SK-N-MC (cell line): ENCODE data around the gene NDFIP1.

Source experiments
- DNase-seq: peaks from one replicate; pipeline ENCODE4 v3.0.0-alpha.2; 2011; ENCODE audit warnings: low read depth, low spot score
- H3K27ac ChIP-seq: fragments of 200-600 bp; sonication (generic); 2 replicates; pipeline ENCODE4 v1.5.1; 2016; ENCODE audit warnings: mixed run types
- H3K36me3 ChIP-seq: fragments of 200-600 bp; sonication (generic); 2 replicates; pipeline ENCODE4 v1.6.1; 2017; ENCODE audit warnings: antibody characterized with exemption, low read length, mixed read lengths; ENCODE audit not compliant: insufficient read depth
- H3K4me3 ChIP-seq: fragments of 200-600 bp; sonication (generic); 2 replicates; pipeline ENCODE4 v1.5.1; 2016
- H3K9ac ChIP-seq: fragments of 200-600 bp; sonication (generic); 2 replicates; pipeline ENCODE4 v1.8.0; 2017; ENCODE audit warnings: mixed run types, mixed read lengths; ENCODE audit not compliant: insufficient read length
- H3K9me3 ChIP-seq: fragments of 200-600 bp; sonication (generic); 2 replicates; pipeline ENCODE4 v1.6.1; 2017; ENCODE audit warnings: low read depth, mild to moderate bottlenecking, antibody characterized with exemption, low read length, moderate library complexity, mixed read lengths
- EZH2 ChIP-seq: fragments of 200-600 bp; sonication (generic); IDR thresholded peaks from one replicate; pipeline ENCODE4 v1.6.1; 2017; ENCODE audit warnings: antibody characterized with exemption
- FOXP2 ChIP-seq: optimal IDR thresholded peaks from 2 replicates; pipeline ENCODE3; 2011; ENCODE audit warnings: mild to moderate bottlenecking, moderate library complexity; ENCODE audit not compliant: insufficient read depth; ENCODE audit errors: extremely low read length, control extremely low read depth
- POLR2AphosphoS5 ChIP-seq: IDR thresholded peaks from 2 replicates; pipeline ENCODE4 v1.6.1; 2012; ENCODE audit warnings: mild to moderate bottlenecking, low read depth, low read length, borderline replicate concordance

The NDFIP1 gene

GRCh38 chr5:142098275-142098674 lies 10.3 kb upstream of the NDFIP1 start:
- DNase-seq, result no peak
- Histone ChIP-seq H3K27ac (no peak overlapping the region), H3K9ac (no peak overlapping the region), H3K36me3 (no peaks in the 10 kb centered on the region), H3K9me3 (no peaks in the 10 kb centered on the region), H3K4me3 (no peak overlapping the region)
- TF ChIP-seq FOXP2 (no peak), POLR2AphosphoS5 (no peak), EZH2 (no peak)

GRCh38 chr5:142098931-142099330 lies 9.6 kb upstream of the NDFIP1 start:
- DNase-seq, result no peak
- TF ChIP-seq FOXP2 (no peak), POLR2AphosphoS5 (no peak), EZH2 (no peak)
- H3K9ac ChIP-seq, result no peak overlapping the region
- H3K27ac ChIP-seq, result no peak overlapping the region
- no peak overlapping the region for H3K4me3 ChIP-seq
- no peaks in the 10 kb centered on the region for H3K36me3 ChIP-seq
- H3K9me3 ChIP-seq, result no peaks in the 10 kb centered on the region

DNA sequence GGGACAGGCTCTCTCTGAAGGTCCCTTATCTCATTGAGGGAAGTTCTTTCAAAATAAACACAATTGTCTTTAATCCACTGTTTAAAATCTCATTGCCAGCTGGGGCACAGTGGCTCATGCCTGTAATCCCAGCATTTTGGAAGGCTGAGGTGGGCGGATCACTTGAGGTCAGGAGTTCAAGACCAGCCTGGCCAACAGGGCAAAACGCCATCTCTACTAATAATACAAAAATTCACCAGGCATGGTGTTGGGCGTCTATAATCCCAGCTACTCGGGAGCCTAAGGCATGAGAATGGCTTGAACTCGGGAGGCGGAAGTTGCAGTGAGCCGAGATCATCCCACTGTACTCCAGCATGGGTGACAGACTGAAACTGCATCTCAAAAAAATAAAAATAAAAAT lies 8.3 kb upstream of the NDFIP1 start:
- Histone ChIP-seq H3K27ac (no peak overlapping the region), H3K9me3 (no peaks in the 10 kb centered on the region), H3K36me3 (no peaks in the 10 kb centered on the region), H3K9ac (no peak overlapping the region), H3K4me3 (no peak overlapping the region)
- DNase-seq, result no peak
- TF ChIP-seq EZH2, result no peak
- no peak for TF ChIP-seq POLR2AphosphoS5
- TF ChIP-seq FOXP2, result no peak

DNA sequence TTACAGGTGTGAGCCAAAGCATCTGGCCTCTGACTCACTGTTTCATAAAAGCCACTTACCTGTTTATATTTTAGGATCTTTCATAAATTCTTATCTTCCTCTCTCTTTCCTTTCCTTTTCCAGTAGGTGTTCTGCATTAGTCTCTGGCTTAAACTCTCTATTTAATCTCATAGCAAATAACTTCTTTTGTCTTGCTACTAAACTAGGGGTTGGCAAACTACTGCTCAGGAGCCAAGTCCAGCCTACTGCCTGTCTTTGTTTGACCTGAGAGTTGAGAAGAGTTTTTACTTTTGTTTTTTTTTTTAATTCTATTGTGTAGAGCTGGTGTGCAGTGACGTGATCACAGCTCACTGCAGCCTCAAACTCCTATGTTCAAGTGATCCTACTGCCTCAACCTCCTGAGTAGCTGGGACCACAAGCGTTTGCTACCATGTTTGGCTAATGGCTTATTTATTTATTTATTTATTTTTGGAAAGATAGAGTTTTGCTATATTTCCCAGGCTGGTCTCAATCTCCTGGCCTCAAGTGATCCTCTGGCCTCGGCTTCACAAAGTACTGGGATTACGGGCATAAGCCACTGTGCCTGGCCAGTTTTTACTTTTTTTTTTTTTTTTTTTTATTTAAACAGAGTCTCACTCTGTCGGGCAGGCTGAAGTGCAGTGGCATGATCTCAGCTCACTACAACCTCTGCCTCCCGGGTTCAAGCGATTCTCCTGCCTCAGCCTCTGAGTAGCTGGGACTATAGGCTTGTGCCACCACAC lies 5.4 kb upstream of the NDFIP1 start:
- no peak for DNase-seq
- TF ChIP-seq POLR2AphosphoS5 (no peak), EZH2 (no peak), FOXP2 (no peak)

GRCh38 chr5:142104491-142104890 lies 4.1 kb upstream of the NDFIP1 start:
- no peak for TF ChIP-seq FOXP2
- TF ChIP-seq EZH2, result no peak
- no peak for TF ChIP-seq POLR2AphosphoS5

More for the DNA sequence above, 5.4 kb upstream of the NDFIP1 start:
- Histone ChIP-seq H3K9me3 (no peaks in the 10 kb centered on the region), H3K27ac (no peak overlapping the region), H3K9ac (no peak overlapping the region), H3K36me3 (no peaks in the 10 kb centered on the region), H3K4me3 (no peak overlapping the region)

DNA sequence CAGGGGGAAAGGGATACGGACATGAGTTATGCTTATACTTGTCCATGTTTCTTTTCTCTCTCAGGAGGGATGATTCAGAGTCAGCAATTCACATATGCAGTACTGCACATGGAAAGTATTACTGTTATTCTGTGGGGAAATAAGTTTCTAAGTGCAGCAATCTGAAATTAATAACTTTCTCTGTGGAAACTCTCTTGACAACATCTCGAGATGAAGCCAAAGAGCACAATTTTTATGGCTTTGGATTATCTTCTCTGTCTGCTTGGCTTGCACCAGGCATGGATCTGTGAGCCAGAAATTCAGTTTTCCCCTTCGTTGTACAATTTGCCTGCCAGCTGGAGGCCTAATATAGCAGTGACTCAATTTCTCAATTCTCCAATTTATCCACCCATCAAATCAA lies 2.5 kb upstream of the NDFIP1 start:
- Histone ChIP-seq H3K4me3 (0 out of 2 replicates have a peak overlapping the region, but pooled peaks have one; percentile 19), H3K9ac (peak overlapping the region; percentile 19), H3K9me3 (no peaks in the 10 kb centered on the region), H3K36me3 (no peaks in the 10 kb centered on the region), H3K27ac (peak overlapping the region; percentile 30; the same call in 1 of the 2 replicates)
- no peak for DNase-seq
- no peak for TF ChIP-seq FOXP2

More at GRCh38 chr5:142104491-142104890, 4.1 kb upstream of the NDFIP1 start:
- Histone ChIP-seq H3K4me3 (no peak overlapping the region), H3K9ac (no peak overlapping the region), H3K27ac (no peak overlapping the region), H3K36me3 (no peaks in the 10 kb centered on the region), H3K9me3 (no peaks in the 10 kb centered on the region)
- no peak for DNase-seq

DNA sequence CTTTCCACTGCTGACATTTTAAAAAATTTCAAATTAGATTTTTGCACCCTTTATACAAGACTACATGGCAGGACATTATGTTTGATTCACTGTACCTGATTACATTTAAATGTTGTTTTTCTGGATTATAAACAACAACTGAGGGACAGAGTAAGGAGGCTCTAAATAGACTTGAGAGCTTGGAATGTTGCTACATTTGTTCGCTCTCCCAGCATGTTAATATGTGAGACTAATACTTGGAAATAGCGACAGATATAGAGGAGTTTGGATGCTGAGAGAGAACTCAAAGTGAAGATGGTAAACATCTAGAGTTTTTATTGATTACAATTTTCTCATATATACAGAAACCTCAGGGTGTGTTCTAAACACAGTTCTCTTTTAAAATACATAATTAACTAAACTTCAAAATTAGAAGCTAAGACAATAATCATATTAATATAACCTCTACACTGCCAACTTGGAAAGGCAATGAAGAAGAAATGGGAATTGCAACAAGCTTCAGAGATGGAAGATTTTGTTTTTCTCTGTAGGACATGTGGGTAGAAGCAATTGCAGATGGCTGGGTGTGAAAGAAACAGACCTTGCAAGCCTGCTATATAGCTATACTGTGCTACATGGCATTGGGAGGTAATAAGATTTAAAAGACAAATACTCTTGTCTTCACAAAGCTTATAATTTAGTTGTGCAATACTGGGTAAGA lies 1.4 kb upstream of the NDFIP1 start:
- no peak for DNase-seq

DNA sequence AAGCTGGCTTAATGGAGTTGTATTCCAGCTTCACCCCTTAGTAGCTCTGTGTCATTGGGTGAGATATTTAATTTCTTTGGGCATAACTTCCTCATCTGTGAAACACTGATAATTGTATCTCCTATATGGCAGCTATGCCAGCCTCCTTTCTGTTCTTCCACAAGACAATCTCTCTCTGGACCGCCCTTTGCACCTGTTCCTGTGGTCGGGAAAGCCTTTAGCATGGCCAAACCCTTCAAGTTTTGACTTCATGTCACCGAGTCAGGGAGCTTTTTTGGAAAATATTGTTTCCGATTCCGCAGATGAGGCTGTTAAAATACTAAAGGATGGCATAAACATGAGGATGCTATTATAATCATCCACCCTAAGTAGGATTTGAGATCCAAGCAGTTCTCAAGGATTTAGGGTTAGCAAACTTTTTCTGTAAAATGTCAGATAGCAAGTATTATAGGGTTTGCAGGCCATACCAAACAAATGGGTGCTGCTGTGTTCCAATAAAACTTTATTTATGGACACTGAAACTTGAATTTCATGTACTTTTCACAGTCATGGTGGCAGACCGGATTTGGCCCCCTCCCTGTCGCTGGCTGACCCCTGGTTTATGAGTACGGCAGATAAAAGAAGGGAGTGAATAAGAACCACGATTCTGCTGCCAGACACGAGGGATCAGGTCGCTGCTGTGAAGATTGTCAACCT lies 695 bp upstream of the NDFIP1 start:
- no peaks in the 10 kb centered on the region for H3K9me3 ChIP-seq
- DNase-seq, result no peak
- TF ChIP-seq POLR2AphosphoS5, result no peak
- TF ChIP-seq EZH2, result no peak
- TF ChIP-seq FOXP2, result no peak

More for the DNA sequence above, 1.4 kb upstream of the NDFIP1 start:
- no peak overlapping the region for H3K4me3 ChIP-seq
- H3K9me3 ChIP-seq, result no peaks in the 10 kb centered on the region
- H3K27ac ChIP-seq, result no peak overlapping the region
- H3K36me3 ChIP-seq, result no peaks in the 10 kb centered on the region
- no peak overlapping the region for H3K9ac ChIP-seq
- TF ChIP-seq POLR2AphosphoS5, result no peak
- TF ChIP-seq EZH2, result no peak
- no peak for TF ChIP-seq FOXP2

More for the DNA sequence above, 695 bp upstream of the NDFIP1 start:
- H3K4me3 ChIP-seq, result peak overlapping the region; percentile 80
- H3K36me3 ChIP-seq, result no peaks in the 10 kb centered on the region
- no peak overlapping the region for H3K9ac ChIP-seq
- H3K27ac ChIP-seq, result no peak overlapping the region
